GM12864 (cell line): ENCODE results near the gene IL1RAPL2.

Source experiments
- DNase-seq: peaks from one replicate; pipeline ENCODE4 v3.0.0-alpha.2; 2011; ENCODE audit warnings: low read depth
- H3K4me3 ChIP-seq: 2 replicates; pipeline ENCODE4 v1.5.1; 2011; ENCODE audit warnings: mild to moderate bottlenecking, low read depth, low read length, control low read depth
- CTCF ChIP-seq: IDR thresholded peaks from 2 replicates; pipeline ENCODE4 v1.5.1; 2011; ENCODE audit warnings: low read depth, mild to moderate bottlenecking, moderate library complexity, low read length, control low read depth, inconsistent platforms; ENCODE audit errors: missing control alignments

The IL1RAPL2 gene

GRCh38 chrX:104707042-104707441, 141.0 kb downstream of the IL1RAPL2 start:
- TF ChIP-seq CTCF, result no peak
- no peak overlapping the region for H3K4me3 ChIP-seq
- DNase-seq, result no peak

- H3K4me3 ChIP-seq, result no peak overlapping the region
- DNase-seq, result no peak
- TF ChIP-seq CTCF, result no peak
Measured at GRCh38 chrX:104707572-104707971, 141.6 kb downstream of the IL1RAPL2 start.

GRCh38 chrX:104712515-104712914, 146.5 kb downstream of the IL1RAPL2 start:
- no peak for DNase-seq
- TF ChIP-seq CTCF, result no peak
- no peak overlapping the region for H3K4me3 ChIP-seq

- no peak overlapping the region for H3K4me3 ChIP-seq
- TF ChIP-seq CTCF, result no peak
- no peak for DNase-seq
Measured at GRCh38 chrX:104721854-104722253, 155.9 kb downstream of the IL1RAPL2 start.

GRCh38 chrX:104728456-104728855, 162.5 kb downstream of the IL1RAPL2 start:
- no peak overlapping the region for H3K4me3 ChIP-seq
- no peak for DNase-seq
- TF ChIP-seq CTCF, result no peak

GRCh38 chrX:104742355-104742754, 176.4 kb downstream of the IL1RAPL2 start:
- no peak for TF ChIP-seq CTCF
- no peak for DNase-seq
- no peak overlapping the region for H3K4me3 ChIP-seq

- no peak for DNase-seq
- TF ChIP-seq CTCF, result no peak
Measured at GRCh38 chrX:104745152-104745551, 179.2 kb downstream of the IL1RAPL2 start.

More at GRCh38 chrX:104745152-104745551, 179.2 kb downstream of the IL1RAPL2 start:
- H3K4me3 ChIP-seq, result no peak overlapping the region
